ENCODE data around the gene PDX1. TPM values are rescaled to one million over a fixed set of nuclear protein-coding genes. Genes with fewer than 3 reads are reported as not detected.

The PDX1 gene
- total and polyA plus RNA-seq, 2 of the 13 experiments (the other 11 are each of a cell fraction or from before 2014, with no cell fraction given): 0.07 TPM; not detected in 1

DNA sequence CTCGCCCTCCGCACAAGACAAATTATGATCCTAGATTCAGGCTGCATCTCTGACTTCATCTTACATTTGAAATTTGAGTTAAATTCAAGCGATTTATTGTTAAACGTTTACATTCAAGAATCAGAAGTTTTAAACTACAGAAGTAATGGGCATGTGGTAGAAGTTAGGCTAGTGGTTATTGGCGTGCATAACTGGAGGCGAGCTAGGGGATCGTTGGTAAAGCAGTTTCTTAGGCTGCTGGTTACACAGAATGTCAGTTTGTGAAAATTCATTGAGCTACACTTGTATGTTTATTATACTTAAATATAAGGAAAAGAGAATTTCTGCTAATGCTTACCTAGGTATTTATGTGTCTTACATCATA, 50.0 kb downstream of the PDX1 start (continued):
- TF ChIP-seq ZFP36L1 (CRISPR knock-in tag; IDR thresholded peaks at IDR 0.05): no peak
- TF ChIP-seq, protein P1, sequence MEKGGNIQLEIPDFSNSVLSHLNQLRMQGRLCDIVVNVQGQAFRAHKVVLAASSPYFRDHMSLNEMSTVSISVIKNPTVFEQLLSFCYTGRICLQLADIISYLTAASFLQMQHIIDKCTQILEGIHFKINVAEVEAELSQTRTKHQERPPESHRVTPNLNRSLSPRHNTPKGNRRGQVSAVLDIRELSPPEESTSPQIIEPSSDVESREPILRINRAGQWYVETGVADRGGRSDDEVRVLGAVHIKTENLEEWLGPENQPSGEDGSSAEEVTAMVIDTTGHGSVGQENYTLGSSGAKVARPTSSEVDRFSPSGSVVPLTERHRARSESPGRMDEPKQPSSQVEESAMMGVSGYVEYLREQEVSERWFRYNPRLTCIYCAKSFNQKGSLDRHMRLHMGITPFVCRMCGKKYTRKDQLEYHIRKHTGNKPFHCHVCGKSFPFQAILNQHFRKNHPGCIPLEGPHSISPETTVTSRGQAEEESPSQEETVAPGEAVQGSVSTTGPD (CRISPR knock-in tag; IDR thresholded peaks at IDR 0.05): no peak
- TF ChIP-seq RBM22 (optimal IDR thresholded peaks at IDR 0.05; ENCODE audit: low read length): no peak
- no peak for TF ChIP-seq CHD2 (IDR thresholded peaks at IDR 0.05; ENCODE audit: low read depth, low read length)
- TF ChIP-seq LCORL (IDR thresholded peaks at IDR 0.05): no peak
- no peak for TF ChIP-seq LCORL (CRISPR knock-in tag; IDR thresholded peaks at IDR 0.05)
- TF ChIP-seq HMG20B (CRISPR knock-in tag; conservative IDR thresholded peaks at IDR 0.05): no peak
- TF ChIP-seq MTF1 (CRISPR knock-in tag; IDR thresholded peaks at IDR 0.05): no peak
- TF ChIP-seq SP1 (IDR thresholded peaks at IDR 0.05): no peak
- TF ChIP-seq SP1 (CRISPR knock-in tag; IDR thresholded peaks at IDR 0.05): no peak

GRCh38 chr13:27970382-27971235, 50.8 kb downstream of the PDX1 start:
- ChIA-PET POLR2A (no interaction called here), CTCF (ENCODE audit: low intra/inter-chr PET ratio, low total read pairs) (no interaction called here)
- no peaks in the 10 kb centered on the region for H3K36me3 ChIP-seq (replicated peaks in 1 of 2; ENCODE audit: control insufficient read depth in 1 of 2, insufficient read depth in 2 of 2, low read length in 2 of 2)
- no peaks in the 10 kb centered on the region for H3K79me2 ChIP-seq (ENCODE audit: insufficient read depth, low read length)
- TF ChIP-seq THAP11 (CRISPR knock-in tag; IDR thresholded peaks at IDR 0.05) (no peak), ZNF713 (CRISPR knock-in tag; IDR thresholded peaks at IDR 0.05) (no peak), ZNF138 (CRISPR knock-in tag; IDR thresholded peaks at IDR 0.05; ENCODE audit: low read depth) (no peak), ZEB1 (IDR thresholded peaks at IDR 0.05; ENCODE audit: insufficient replicate concordance, low read depth) (no peak), FOXP1 (IDR thresholded peaks at IDR 0.05) (no peak), FOXP1 (CRISPR knock-in tag; IDR thresholded peaks at IDR 0.05) (no peak), SUZ12 (IDR thresholded peaks at IDR 0.05; ENCODE audit: low read depth, low read length) (no peak), DPF2 (CRISPR knock-in tag; IDR thresholded peaks at IDR 0.05; ENCODE audit: borderline replicate concordance, low read depth) (no peak), ZNF839 (CRISPR knock-in tag; IDR thresholded peaks at IDR 0.05; ENCODE audit: borderline replicate concordance) (no peak), ZNF510 (CRISPR knock-in tag; IDR thresholded peaks at IDR 0.05; ENCODE audit: low read depth) (no peak), GPN1 (CRISPR knock-in tag; IDR thresholded peaks at IDR 0.05; ENCODE audit: borderline replicate concordance) (no peak)
- no peak overlapping the region for H3K4me3 ChIP-seq (replicated peaks in 1 of 3; ENCODE audit: insufficient read depth in 1 of 3, low read depth in 2 of 3, low read length in 3 of 3)
- intact Hi-C loops (cut with micrococcal nuclease; ENCODE audit: unreplicated experiment) (no loop called here), in situ Hi-C loops (cut with HindIII; ENCODE audit: extremely low pct_ligation_motif_present, low pct_unique_long_range_greater_than_20kb) (loop anchor here (10.0 to 25.0 kb wide), 2 partner anchors 606 to 1008 kb away; no protein-coding TSS in a partner anchor)
- H2AFZ ChIP-seq (ENCODE audit: low read length): no peak overlapping the region
- no peak overlapping the region for H3K9ac ChIP-seq (ENCODE audit: insufficient read depth, low read depth, low read length)
- no peak for ATAC-seq
- H3K27me3 ChIP-seq (ENCODE audit: control insufficient read depth in 1 of 2, insufficient read depth in 2 of 2, low read length in 2 of 2): peaks cover 17 to 77% of the 10 kb centered on the region in 2 experiments
- H4K20me1 ChIP-seq (ENCODE audit: insufficient read depth, low read length): no peaks in the 10 kb centered on the region
- H3K4me2 ChIP-seq (ENCODE audit: low read depth, low read length): no peak overlapping the region
- no peaks in the 10 kb centered on the region for H3K9me3 ChIP-seq (ENCODE audit: low read length)
- BruUV-seq (replicated peaks): no TSS peak
- peaks cover 21% of the 10 kb centered on the region; the same call in 1 of the 2 replicates for H3K4me1 ChIP-seq (ENCODE audit: insufficient read depth, low read length)
- FAIRE-seq: no peak
- WGBS (ENCODE audit: low lambda C conversion rate): 82% methylated on average over 33 of the region's 53 CpGs
- no peak overlapping the region for H3K27ac ChIP-seq (ENCODE audit: extremely low read length, insufficient read depth, low read length)
- no peak for DNase-seq (ENCODE audit: low spot score)
